HG03135 (cell line): ENCODE measurements around the gene RPS6KA5.
"Not testable (repeated sequence)": the region's sequence is repeated elsewhere in the genome, so short reads cannot be mapped to it uniquely, and the experiment has no call there.

Source experiments
- ATAC-seq: cut with Tn5 transposase; IDR thresholded peaks from one replicate; pipeline ENCODE4 v1.9.1; 2021; ENCODE audit warnings: mild to moderate bottlenecking, moderate library complexity; ENCODE audit not compliant: unreplicated experiment

The RPS6KA5 gene

GRCh38 chr14:91067186-91067585 is 6.7 kb upstream of the RPS6KA5 start:
- no peak for ATAC-seq

GRCh38 chr14:91065266-91065665 is 4.8 kb upstream of the RPS6KA5 start:
- no peak for ATAC-seq

GRCh38 chr14:91063119-91063518 is 2.7 kb upstream of the RPS6KA5 start:
- ATAC-seq, result no peak

GRCh38 chr14:91062600-91062999 is 2.2 kb upstream of the RPS6KA5 start:
- ATAC-seq, result no peak

GRCh38 chr14:91061056-91061887 is 831 bp upstream of the RPS6KA5 start:
- no peak for ATAC-seq

GRCh38 chr14:91059576-91060350 is 678 bp downstream of the RPS6KA5 start:
- peak; percentile 16 for ATAC-seq

- ATAC-seq, result no peak
Observed at GRCh38 chr14:91058042-91058581, 2.3 kb downstream of the RPS6KA5 start.

GRCh38 chr14:91056361-91056760 is 4.1 kb downstream of the RPS6KA5 start:
- no peak for ATAC-seq

GRCh38 chr14:91055016-91055415 is 5.4 kb downstream of the RPS6KA5 start:
- ATAC-seq, result no peak

- no peak for ATAC-seq
Observed at GRCh38 chr14:91048676-91049075, 11.8 kb downstream of the RPS6KA5 start.

GRCh38 chr14:91048265-91048664 is 12.2 kb downstream of the RPS6KA5 start:
- ATAC-seq, result no peak

GRCh38 chr14:91047174-91047753 is 13.2 kb downstream of the RPS6KA5 start:
- no peak for ATAC-seq

- ATAC-seq, result no peak
Observed at GRCh38 chr14:91046488-91047072, 13.9 kb downstream of the RPS6KA5 start.

- ATAC-seq, result no peak
Observed at GRCh38 chr14:91041450-91041849, 19.0 kb downstream of the RPS6KA5 start.

GRCh38 chr14:91040545-91040944 is 19.9 kb downstream of the RPS6KA5 start:
- ATAC-seq, result no peak

- no peak for ATAC-seq
Observed at GRCh38 chr14:91038439-91038838, 22.0 kb downstream of the RPS6KA5 start.

GRCh38 chr14:91036741-91037469 is 23.5 kb downstream of the RPS6KA5 start:
- ATAC-seq, result no peak

GRCh38 chr14:91035855-91036254 is 24.6 kb downstream of the RPS6KA5 start:
- ATAC-seq, result no peak

GRCh38 chr14:91034379-91034778 is 26.1 kb downstream of the RPS6KA5 start:
- not testable (repeated sequence) for ATAC-seq

- no peak for ATAC-seq
Observed at GRCh38 chr14:91032248-91032647, 28.2 kb downstream of the RPS6KA5 start.
